Right lobe of liver (tissue), 4 donors: ENCODE measurements around the gene KCNJ6.

Source experiments
- CTCF ChIP-seq, 4 donors: fragments of 200-600 bp in 3 of 4; fragments of 450-650 bp in 1 of 4; IDR thresholded peaks; one replicate each; pipeline versions ENCODE4 v1.5.1 to v1.8.0; 2016 to 2022; ENCODE audit warnings: antibody characterized with exemption in 4 of 4, mild to moderate bottlenecking in 2 of 4
- POLR2A ChIP-seq: fragments of 450-650 bp; IDR thresholded peaks from one replicate; pipeline ENCODE4 v1.6.1; 2017; ENCODE audit warnings: antibody characterized with exemption, mild to moderate bottlenecking
- donor health status: DM: no; HTN: no; CAD: no.
- donor health status: DM: no; HTN: no; CAD: no.
- donor health status: DM: no; HTN: yes; CAD: no.

- TF ChIP-seq POLR2A (no peak), CTCF (IDR thresholded peaks at IDR 0.05) (no peak)
These were observed 341.9 kb downstream of the KCNJ6 start for GRCh38 chr21:37574316-37574715.
